ENCODE measurements around the gene NUP210. TPM values are rescaled to one million over a fixed set of nuclear protein-coding genes. Genes with fewer than 3 reads are reported as not detected.

The NUP210 gene
- total RNA-seq, 4 donors from 2014 or later: 3.6 to 8.2 (median 4.0) TPM

GRCh38 chr3:13365390-13366379 lies 54.4 kb downstream of the NUP210 start:
- intact Hi-C loops (cut with DNase I; ENCODE audit: low total_unique reads): no loop called here
- H3K4me3 ChIP-seq (ENCODE audit: low read depth, poor library complexity, severe bottlenecking): no peak overlapping the region
- 90 to 93% methylated on average over 23 to 24 of the region's 24 CpGs for WGBS, 2 donors
- TF ChIP-seq POLR2A (IDR thresholded peaks at IDR 0.05) (no peak), CTCF (IDR thresholded peaks at IDR 0.05) (no peak)
- no peak for DNase-seq (ENCODE audit: low spot score in 2 of 2)

GRCh38 chr3:13364602-13365271 lies 55.4 kb downstream of the NUP210 start:
- 85 to 88% methylated on average over 12 of the region's 12 CpGs for WGBS, 2 donors
- H3K4me3 ChIP-seq (ENCODE audit: low read depth, poor library complexity, severe bottlenecking): no peak overlapping the region
- intact Hi-C loops (cut with DNase I; ENCODE audit: low total_unique reads): no loop called here
- DNase-seq (ENCODE audit: low spot score in 2 of 2): no peak
- TF ChIP-seq POLR2A (IDR thresholded peaks at IDR 0.05) (no peak), CTCF (IDR thresholded peaks at IDR 0.05) (no peak)

GRCh38 chr3:13362551-13362950 lies 57.6 kb downstream of the NUP210 start:
- no peak for DNase-seq (ENCODE audit: low spot score in 2 of 2)
- TF ChIP-seq POLR2A (IDR thresholded peaks at IDR 0.05): no peak
- TF ChIP-seq CTCF (IDR thresholded peaks at IDR 0.05): no peak
- WGBS, 2 donors: 95% methylated on average over 8 of the region's 8 CpGs
- no peak overlapping the region for H3K4me3 ChIP-seq (ENCODE audit: low read depth, poor library complexity, severe bottlenecking)
- intact Hi-C loops (cut with DNase I; ENCODE audit: low total_unique reads): no loop called here

- TF ChIP-seq POLR2A (IDR thresholded peaks at IDR 0.05) (no peak), CTCF (IDR thresholded peaks at IDR 0.05) (no peak)
- 94% methylated on average over 6 of the region's 6 CpGs for WGBS, 2 donors
- intact Hi-C loops (cut with DNase I; ENCODE audit: low total_unique reads): no loop called here
Observed at GRCh38 chr3:13359916-13360315, 60.2 kb downstream of the NUP210 start.

GRCh38 chr3:13358643-13359042 lies 61.5 kb downstream of the NUP210 start:
- TF ChIP-seq CTCF (IDR thresholded peaks at IDR 0.05) (no peak), POLR2A (IDR thresholded peaks at IDR 0.05) (no peak)
- no peak for DNase-seq (ENCODE audit: low spot score in 2 of 2)
- H3K4me3 ChIP-seq (ENCODE audit: low read depth, poor library complexity, severe bottlenecking): no peak overlapping the region
- intact Hi-C loops (cut with DNase I; ENCODE audit: low total_unique reads): no loop called here
- WGBS, 2 donors: 76 to 78% methylated on average over 7 of the region's 7 CpGs

More at GRCh38 chr3:13359916-13360315, 60.2 kb downstream of the NUP210 start:
- no peak for DNase-seq (ENCODE audit: low spot score in 2 of 2)
- H3K4me3 ChIP-seq (ENCODE audit: low read depth, poor library complexity, severe bottlenecking): no peak overlapping the region

Measured in lower leg skin (tissue), 4 donors.